Measurements from ENCODE around the gene MAST1.

DNA sequence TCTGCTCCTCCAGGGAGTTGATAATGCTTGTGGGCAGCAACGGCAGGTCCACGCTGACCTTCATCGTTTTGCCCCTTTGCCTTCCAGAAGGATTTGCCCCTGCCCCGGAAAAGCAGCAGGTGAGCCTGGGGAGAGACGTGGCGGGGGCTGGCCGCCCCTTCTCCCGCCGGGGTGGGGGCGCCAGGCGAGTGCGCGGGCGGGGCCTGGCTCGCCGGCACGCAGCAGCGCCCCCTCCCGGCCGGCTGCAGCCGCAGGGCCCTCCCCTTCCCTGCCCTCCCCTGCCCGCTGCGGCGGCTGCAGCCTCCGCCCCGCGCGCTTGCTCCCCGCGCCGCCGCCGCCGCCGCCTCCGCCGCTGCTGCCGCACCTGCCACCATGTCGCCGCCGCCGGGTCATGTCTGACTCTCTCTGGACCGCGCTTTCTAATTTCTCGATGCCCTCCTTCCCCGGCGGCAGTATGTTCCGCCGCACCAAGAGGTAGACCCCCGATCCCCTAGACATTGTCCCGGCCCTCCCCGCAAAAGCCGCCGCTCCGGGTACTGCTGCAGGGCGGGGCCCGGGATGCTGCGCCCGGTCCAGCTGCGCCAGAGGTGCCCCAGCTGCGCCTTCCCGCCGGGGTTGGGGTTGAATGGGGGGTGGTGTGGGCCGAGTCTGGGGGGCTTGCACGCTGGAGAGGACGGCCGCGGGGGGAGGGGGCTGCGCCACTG, at the start of gene MAST1:
- TF ChIP-seq, protein P1, sequence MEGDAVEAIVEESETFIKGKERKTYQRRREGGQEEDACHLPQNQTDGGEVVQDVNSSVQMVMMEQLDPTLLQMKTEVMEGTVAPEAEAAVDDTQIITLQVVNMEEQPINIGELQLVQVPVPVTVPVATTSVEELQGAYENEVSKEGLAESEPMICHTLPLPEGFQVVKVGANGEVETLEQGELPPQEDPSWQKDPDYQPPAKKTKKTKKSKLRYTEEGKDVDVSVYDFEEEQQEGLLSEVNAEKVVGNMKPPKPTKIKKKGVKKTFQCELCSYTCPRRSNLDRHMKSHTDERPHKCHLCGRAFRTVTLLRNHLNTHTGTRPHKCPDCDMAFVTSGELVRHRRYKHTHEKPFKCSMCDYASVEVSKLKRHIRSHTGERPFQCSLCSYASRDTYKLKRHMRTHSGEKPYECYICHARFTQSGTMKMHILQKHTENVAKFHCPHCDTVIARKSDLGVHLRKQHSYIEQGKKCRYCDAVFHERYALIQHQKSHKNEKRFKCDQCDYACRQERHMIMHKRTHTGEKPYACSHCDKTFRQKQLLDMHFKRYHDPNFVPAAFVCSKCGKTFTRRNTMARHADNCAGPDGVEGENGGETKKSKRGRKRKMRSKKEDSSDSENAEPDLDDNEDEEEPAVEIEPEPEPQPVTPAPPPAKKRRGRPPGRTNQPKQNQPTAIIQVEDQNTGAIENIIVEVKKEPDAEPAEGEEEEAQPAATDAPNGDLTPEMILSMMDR (IDR thresholded peaks at IDR 0.05): peak; percentile 63
- TF ChIP-seq EZH2 (IDR thresholded peaks at IDR 0.05; ENCODE audit: borderline replicate concordance, insufficient read depth, low read depth, low read length, poor library complexity, severe bottlenecking): no peak
